ENCODE results near the gene GALNT10. TPM values are rescaled to one million over a fixed set of nuclear protein-coding genes. Genes with fewer than 3 reads are reported as not detected.

GALNT10 gene
- total and polyA plus RNA-seq, 10 of the 15 experiments (the other 5 are each of a cell fraction or from before 2014, with no cell fraction given) = 3.9 to 35.4 (median 15.5) TPM

GRCh38 chr5:154309805-154310204, 119.3 kb downstream of the GALNT10 start (continued):
- no peak for TF ChIP-seq MTA2 (IDR thresholded peaks at IDR 0.05; ENCODE audit: low read depth)
- no peak for TF ChIP-seq BHLHE40 (IDR thresholded peaks at IDR 0.05; ENCODE audit: borderline replicate concordance in 1 of 2, low read depth in 2 of 2, low read length in 1 of 2)
- TF ChIP-seq STAT3 (IDR thresholded peaks at IDR 0.05; ENCODE audit: low read depth, low read length) = no peak
- TF ChIP-seq, protein P1, sequence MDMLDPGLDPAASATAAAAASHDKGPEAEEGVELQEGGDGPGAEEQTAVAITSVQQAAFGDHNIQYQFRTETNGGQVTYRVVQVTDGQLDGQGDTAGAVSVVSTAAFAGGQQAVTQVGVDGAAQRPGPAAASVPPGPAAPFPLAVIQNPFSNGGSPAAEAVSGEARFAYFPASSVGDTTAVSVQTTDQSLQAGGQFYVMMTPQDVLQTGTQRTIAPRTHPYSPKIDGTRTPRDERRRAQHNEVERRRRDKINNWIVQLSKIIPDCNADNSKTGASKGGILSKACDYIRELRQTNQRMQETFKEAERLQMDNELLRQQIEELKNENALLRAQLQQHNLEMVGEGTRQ (IDR thresholded peaks at IDR 0.05; ENCODE audit: borderline replicate concordance, low read depth, low read length) = no peak
- TF ChIP-seq MYB (IDR thresholded peaks at IDR 0.05; ENCODE audit: borderline replicate concordance, low read depth, low read length) = no peak
- TF ChIP-seq, protein P2, sequence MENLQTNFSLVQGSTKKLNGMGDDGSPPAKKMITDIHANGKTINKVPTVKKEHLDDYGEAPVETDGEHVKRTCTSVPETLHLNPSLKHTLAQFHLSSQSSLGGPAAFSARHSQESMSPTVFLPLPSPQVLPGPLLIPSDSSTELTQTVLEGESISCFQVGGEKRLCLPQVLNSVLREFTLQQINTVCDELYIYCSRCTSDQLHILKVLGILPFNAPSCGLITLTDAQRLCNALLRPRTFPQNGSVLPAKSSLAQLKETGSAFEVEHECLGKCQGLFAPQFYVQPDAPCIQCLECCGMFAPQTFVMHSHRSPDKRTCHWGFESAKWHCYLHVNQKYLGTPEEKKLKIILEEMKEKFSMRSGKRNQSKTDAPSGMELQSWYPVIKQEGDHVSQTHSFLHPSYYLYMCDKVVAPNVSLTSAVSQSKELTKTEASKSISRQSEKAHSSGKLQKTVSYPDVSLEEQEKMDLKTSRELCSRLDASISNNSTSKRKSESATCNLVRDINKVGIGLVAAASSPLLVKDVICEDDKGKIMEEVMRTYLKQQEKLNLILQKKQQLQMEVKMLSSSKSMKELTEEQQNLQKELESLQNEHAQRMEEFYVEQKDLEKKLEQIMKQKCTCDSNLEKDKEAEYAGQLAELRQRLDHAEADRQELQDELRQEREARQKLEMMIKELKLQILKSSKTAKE (IDR thresholded peaks at IDR 0.05; ENCODE audit: low read depth, poor library complexity, severe bottlenecking) = no peak
- no peak for TF ChIP-seq IRF4 (IDR thresholded peaks at IDR 0.05; ENCODE audit: low read depth, low read length)
- TF ChIP-seq ATF7 (IDR thresholded peaks at IDR 0.05; ENCODE audit: low read depth) = no peak
- TF ChIP-seq CHD2 (IDR thresholded peaks at IDR 0.05; ENCODE audit: borderline replicate concordance, low read depth, low read length) = no peak
- no peak for TF ChIP-seq PRDM15 (CRISPR knock-in tag; IDR thresholded peaks at IDR 0.05)
- no peak for TF ChIP-seq JUNB (IDR thresholded peaks at IDR 0.05)
- no peak for TF ChIP-seq SMAD5 (IDR thresholded peaks at IDR 0.05; ENCODE audit: low read depth)
